Stomach (tissue), 9 donors: ENCODE data around the gene PAQR5. TPM values are rescaled to one million over a fixed set of nuclear protein-coding genes. Genes with fewer than 3 reads are reported as not detected.
"Not testable (repeated sequence)": the region's sequence is repeated elsewhere in the genome, so short reads cannot be mapped to it uniquely, and the experiment has no call there.

Experiments used
- DNase-seq, 2 donors: peaks; one replicate each; pipeline versions ENCODE4 v3.0.0 to v3.0.0-alpha.2; 2013 to 2019
- H3K27ac ChIP-seq, 5 donors: fragments of 200-600 bp in 4 of 5; sonication (generic) in 4 of 5; one replicate each; pipeline ENCODE4 v1.5.1; 2013 to 2019; ENCODE audit warnings: mild to moderate bottlenecking in 1 of 5, moderate library complexity in 1 of 5
- H3K27me3 ChIP-seq, 3 donors: fragments of 200-600 bp; sonication (generic); one replicate each; pipeline ENCODE4 v1.5.1; 2017 to 2019; ENCODE audit warnings: mixed run types in 1 of 3
- H3K36me3 ChIP-seq, 4 donors: fragments of 200-600 bp; sonication (generic); 1 replicate in 3 of 4; 2 replicates in 1 of 4; pipeline ENCODE4 v1.5.1; 2016 to 2019
- H3K4me1 ChIP-seq, 4 donors: fragments of 200-600 bp; sonication (generic); one replicate each; pipeline ENCODE4 v1.5.1; 2016 to 2019
- H3K4me3 ChIP-seq, 4 donors: fragments of 200-600 bp; sonication (generic) in 3 of 4; one replicate each; pipeline ENCODE4 v1.5.1; 2016 to 2019; ENCODE audit warnings: mild to moderate bottlenecking in 1 of 4
- H3K9me3 ChIP-seq, 4 donors: fragments of 200-600 bp; sonication (generic); one replicate each; pipeline ENCODE4 v1.5.1; 2016 to 2019
- CTCF ChIP-seq, 7 experiments: fragments of 450-650 bp in 4 of 7; fragments of 200-600 bp in 3 of 7; sonication (generic) in 3 of 7; IDR thresholded peaks; one replicate each; pipeline ENCODE4 v1.5.1; 2016 to 2019; ENCODE audit warnings: antibody characterized with exemption in 7 of 7, control low read depth in 2 of 7, mild to moderate bottlenecking in 1 of 7
- EP300 ChIP-seq: sonication (generic); formaldehyde crosslinking; IDR thresholded peaks from one replicate; pipeline ENCODE4 v1.6.1; 2017; ENCODE audit warnings: antibody characterized with exemption
- POLR2A ChIP-seq, 4 donors: fragments of 450-650 bp; IDR thresholded peaks; one replicate each; pipeline ENCODE4 v1.6.1; 2016; ENCODE audit warnings: antibody characterized with exemption in 4 of 4, control low read depth in 2 of 4, mild to moderate bottlenecking in 1 of 4, moderate library complexity in 1 of 4
- POLR2AphosphoS5 ChIP-seq, 3 donors: sonication (generic); formaldehyde crosslinking; IDR thresholded peaks; one replicate each; pipeline ENCODE4 v1.6.1; 2016; ENCODE audit warnings: antibody characterized with exemption in 3 of 3
- WGBS, 5 donors: extraction: QIAGEN DNeasy Blood & Tissue Kit in 3 of 5; methylation state at CpG; one replicate each; pipeline versions ENCODE4 v1.1.5 to v1.1.7; 2013 to 2018; 5-methylcytosine and 5-hydroxymethylcytosine counted together
- intact Hi-C: fragments of 100-400 bp; cut with DNase I; formaldehyde crosslinking; loops from one replicate; pipeline ENCODE4 v1.15.1; 2023; ENCODE audit warnings: low total_unique reads
- polyA plus RNA-seq, 3 donors: library from polyadenylated mRNA; stranded (reverse); fragments of 200-250 nt; gene quantifications; one replicate each; pipeline ENCODE4 v1.2.3, GENCODE V29; 2013
- total RNA-seq, 5 donors: library from RNA; depleted of rRNA; stranded (reverse); fragments of >200 nt; gene quantifications; one replicate each; pipeline versions ENCODE4 v1.1.0 to v1.2.3, GENCODE V29; 2014 to 2016
- donor health status: healthy with polysubstance abuse.
- donor health status: Bipolar disorder and iron deficiency.
- donor health status: healthy.

Gene PAQR5
- total and polyA plus RNA-seq, 8 donors, result 3.6 to 37.9 (median 7.5) TPM; not detected in 1

GRCh38 chr15:69289342-69290146 is 9.2 kb upstream of the PAQR5 start:
- Histone ChIP-seq H3K36me3 (no peaks in the 10 kb centered on the region), H3K4me3 (no peak overlapping the region), H3K9me3 (no peaks in the 10 kb centered on the region), H3K27ac (no peak overlapping the region), H3K27me3 (no peaks in the 10 kb centered on the region), H3K4me1 (peaks cover 0 to 23% (median 14%) of the 10 kb centered on the region in 4 donors)
- TF ChIP-seq POLR2A (IDR thresholded peaks at IDR 0.05) (no peak), CTCF (IDR thresholded peaks at IDR 0.05) (no peak), POLR2AphosphoS5 (IDR thresholded peaks at IDR 0.05) (no peak), EP300 (no peak)
- DNase-seq, result no peak
- intact Hi-C loops, result no loop called here
- WGBS, 5 donors, result 23 to 38% (median 27%) methylated on average over 8 of the region's 8 CpGs

- H3K27me3 ChIP-seq, result no peaks in the 10 kb centered on the region
- intact Hi-C loops, result no loop called here
- DNase-seq, result no peak
- H3K4me3 ChIP-seq, result no peak overlapping the region
- H3K4me1 ChIP-seq, result peaks cover 0 to 23% (median 17%) of the 10 kb centered on the region in 4 donors
- no peak overlapping the region for H3K27ac ChIP-seq
- H3K36me3 ChIP-seq, result no peaks in the 10 kb centered on the region
- H3K9me3 ChIP-seq, result no peaks in the 10 kb centered on the region
- TF ChIP-seq CTCF (IDR thresholded peaks at IDR 0.05) (no peak), POLR2AphosphoS5 (IDR thresholded peaks at IDR 0.05) (no peak), POLR2A (IDR thresholded peaks at IDR 0.05) (no peak), EP300 (no peak)
- 47 to 62% (median 56%) methylated on average over 7 of the region's 7 CpGs for WGBS, 5 donors
Measured at GRCh38 chr15:69290346-69291164, 8.2 kb upstream of the PAQR5 start.

GRCh38 chr15:69291651-69292050 is 7.1 kb upstream of the PAQR5 start:
- H3K9me3 ChIP-seq, intact Hi-C loops, DNase-seq, H3K36me3 ChIP-seq, H3K27me3 ChIP-seq, H3K27ac ChIP-seq, H3K4me3 ChIP-seq: not testable (repeated sequence)
- WGBS, 5 donors, result 90 to 97% (median 93%) methylated on average over 9 to 10 of the region's 10 CpGs
- H3K4me1 ChIP-seq, result peaks cover 0 to 23% (median 18%) of the 10 kb centered on the region in 4 donors

GRCh38 chr15:69292826-69293420 is 5.8 kb upstream of the PAQR5 start:
- no peaks in the 10 kb centered on the region for H3K9me3 ChIP-seq
- H3K4me1 ChIP-seq, result peaks cover 0 to 23% (median 18%) of the 10 kb centered on the region in 4 donors
- H3K4me3 ChIP-seq, result no peak overlapping the region
- peaks cover 0 to 7% (median 0%) of the 10 kb centered on the region in 3 donors for H3K27me3 ChIP-seq
- TF ChIP-seq POLR2A (IDR thresholded peaks at IDR 0.05) (no peak), POLR2AphosphoS5 (IDR thresholded peaks at IDR 0.05) (no peak), EP300 (no peak), CTCF (IDR thresholded peaks at IDR 0.05) (no peak)
- 90 to 94% (median 93%) methylated on average over 10 of the region's 10 CpGs for WGBS, 5 donors
- intact Hi-C loops, result no loop called here
- H3K27ac ChIP-seq, result no peak overlapping the region
- no peaks in the 10 kb centered on the region for H3K36me3 ChIP-seq
- DNase-seq, result no peak
